GM12892 (cell line): ENCODE measurements around the gene MFSD2A.
A peak's percentile ranks its signal among the peaks of the same experiment; 100 is the strongest.

Source experiments
- DNase-seq: peaks from one replicate; pipeline ENCODE4 v3.0.0; 2011; ENCODE audit not compliant: insufficient read length
- FAIRE-seq: peaks from 2 replicates; lab custom pipeline; 2011; peaks lifted over from hg19 to GRCh38; lab: Jason Lieb, UNC
- POLR2A ChIP-seq: IDR thresholded peaks from 2 replicates; pipeline ENCODE4 v1.6.1; 2011; ENCODE audit warnings: low read depth, low read length, control low read depth
- POLR2AphosphoS5 ChIP-seq: IDR thresholded peaks from 2 replicates; pipeline ENCODE4 v1.6.1; 2011; ENCODE audit warnings: low read depth, low read length, control low read depth
- TAF1 ChIP-seq: IDR thresholded peaks from 2 replicates; pipeline ENCODE4 v1.6.1; 2011; ENCODE audit warnings: low read depth, mild to moderate bottlenecking, control low read depth, low read length, borderline replicate concordance

MFSD2A gene

DNA sequence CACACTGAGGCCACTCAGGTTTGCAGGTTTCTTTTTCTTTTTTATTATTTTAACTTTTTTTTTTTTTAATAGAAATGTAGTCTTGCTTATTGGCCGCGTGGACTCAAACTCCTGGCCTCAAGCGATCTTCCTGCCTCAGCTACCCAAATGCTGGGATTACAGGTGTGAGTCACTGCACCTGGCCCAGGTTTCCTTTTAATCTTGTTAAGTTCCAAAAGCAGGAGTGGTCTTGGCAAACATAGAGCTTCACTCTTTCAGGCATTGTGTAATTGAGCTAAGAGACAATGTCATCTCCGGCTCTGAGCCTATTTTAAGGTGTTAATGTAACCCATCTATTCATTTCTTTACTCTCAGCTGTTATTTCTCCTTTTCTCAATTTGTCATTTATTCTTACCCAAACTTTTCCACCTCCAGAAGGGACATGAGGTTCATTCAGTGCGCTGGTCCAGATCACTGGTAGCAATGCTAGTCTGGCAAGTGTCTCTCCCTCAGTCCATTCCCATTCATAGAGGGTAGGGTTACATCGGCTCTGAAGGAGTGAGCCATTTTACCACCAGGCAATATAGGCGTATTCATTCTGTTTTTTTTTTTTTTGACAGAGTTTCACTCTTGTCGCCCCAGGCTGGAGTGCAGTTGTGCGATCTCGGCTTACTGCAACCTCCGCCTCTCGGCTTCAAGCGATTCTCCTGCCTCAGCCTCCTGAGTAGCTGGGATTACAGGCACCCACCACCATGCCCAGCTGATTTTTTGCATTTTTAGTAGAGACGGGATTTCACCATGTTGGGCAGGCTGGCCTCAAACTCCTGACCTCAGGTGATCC lies 11.3 kb upstream of the MFSD2A start:
- TF ChIP-seq TAF1 (no peak), POLR2A (no peak), POLR2AphosphoS5 (no peak)
- peak; percentile 38 for FAIRE-seq
- no peak for DNase-seq

DNA sequence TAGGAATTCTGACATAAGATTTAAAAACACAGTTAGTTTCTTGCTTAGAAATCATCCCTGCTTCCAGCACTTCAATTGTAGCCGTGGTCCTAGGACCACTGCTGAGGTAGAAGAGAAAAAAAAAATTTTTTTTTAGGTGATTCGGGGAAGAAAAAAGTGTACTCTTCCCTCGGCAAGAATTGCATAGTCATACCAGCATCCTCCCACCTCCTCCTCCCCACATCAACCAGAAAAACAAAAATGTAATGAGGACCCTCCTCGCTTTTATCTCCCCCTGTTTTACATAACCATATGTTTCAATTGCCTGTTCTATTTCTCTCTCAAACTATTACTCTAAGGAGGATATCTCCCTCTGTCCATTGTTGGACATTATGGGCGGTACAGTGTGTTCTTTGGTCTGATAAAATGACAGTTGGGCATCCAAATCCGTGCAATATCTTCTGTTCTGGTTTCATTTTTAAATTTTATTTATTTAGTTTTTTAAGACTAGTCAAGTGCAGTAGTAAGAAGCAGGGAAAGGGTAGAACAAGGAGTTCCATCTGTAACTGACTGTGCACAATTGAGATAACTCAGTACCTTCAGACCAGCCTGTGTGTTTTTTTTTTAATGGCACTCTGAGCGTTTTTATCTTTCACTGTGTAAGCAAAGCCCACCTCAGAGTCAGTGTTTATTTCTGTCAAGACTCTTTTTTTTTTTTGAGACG lies 10.4 kb upstream of the MFSD2A start:
- no peak for TF ChIP-seq POLR2A
- TF ChIP-seq POLR2AphosphoS5 = no peak
- TF ChIP-seq TAF1 = no peak
- no peak for DNase-seq
- FAIRE-seq = peak; percentile 56

GRCh38 chr1:39946216-39946615 lies 8.7 kb upstream of the MFSD2A start:
- TF ChIP-seq POLR2A (no peak), TAF1 (no peak), POLR2AphosphoS5 (no peak)
- FAIRE-seq (peak; percentile 60), DNase-seq (no peak)

- FAIRE-seq (peak; percentile 24), DNase-seq (no peak)
- TF ChIP-seq TAF1 = no peak
- no peak for TF ChIP-seq POLR2A
- TF ChIP-seq POLR2AphosphoS5 = no peak
These were observed 7.7 kb upstream of the MFSD2A start for GRCh38 chr1:39947260-39947659.

- TF ChIP-seq POLR2A = no peak
- TF ChIP-seq POLR2AphosphoS5 = no peak
- TF ChIP-seq TAF1 = no peak
- FAIRE-seq = no peak
- DNase-seq = no peak
These were observed 5.1 kb upstream of the MFSD2A start for GRCh38 chr1:39949891-39950290.

- DNase-seq = no peak
- FAIRE-seq = no peak
- no peak for TF ChIP-seq TAF1
These were observed 3.0 kb upstream of the MFSD2A start for GRCh38 chr1:39951926-39952325.

DNA sequence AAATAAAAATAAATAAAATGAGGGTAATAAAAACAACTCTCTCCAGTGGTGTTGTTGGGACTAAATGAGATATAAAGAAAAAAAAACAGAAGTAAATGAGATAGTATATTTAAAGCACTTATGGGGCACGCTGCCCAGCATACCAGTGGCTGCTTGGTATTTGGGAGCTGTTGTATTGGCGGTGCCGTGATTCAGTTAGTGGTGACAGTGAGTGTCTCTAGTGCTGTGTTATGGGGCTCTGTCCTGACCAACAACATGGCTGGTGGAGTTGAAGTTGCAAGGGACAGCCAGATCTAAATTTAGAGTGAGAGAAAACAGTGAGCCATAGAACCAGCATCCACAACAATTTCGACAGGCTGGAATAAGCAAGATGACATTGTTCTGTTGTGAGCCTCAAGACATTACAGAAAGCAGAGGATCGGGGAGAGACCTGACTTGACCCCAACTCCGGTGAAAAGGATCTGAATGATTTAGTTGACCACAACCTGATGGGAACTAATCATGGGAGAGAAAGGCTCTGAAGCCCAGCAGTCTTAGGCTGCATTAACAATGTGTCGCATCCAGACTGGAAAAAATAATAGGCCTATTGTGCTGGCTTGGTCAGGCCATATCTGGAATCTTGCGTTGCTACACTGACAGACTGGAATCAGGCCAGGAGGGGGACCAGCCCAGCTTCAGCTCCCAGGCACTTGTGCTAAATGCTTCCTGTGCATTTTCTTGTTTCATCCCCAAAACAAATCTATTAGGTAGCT lies 2.4 kb upstream of the MFSD2A start:
- no peak for TF ChIP-seq POLR2AphosphoS5
- no peak for TF ChIP-seq POLR2A
- no peak for TF ChIP-seq TAF1
- DNase-seq = no peak
- FAIRE-seq = no peak

GRCh38 chr1:39954324-39954869 lies 548 bp upstream of the MFSD2A start:
- no peak for DNase-seq
- TF ChIP-seq TAF1 (no peak), POLR2A (no peak), POLR2AphosphoS5 (no peak)
- FAIRE-seq = no peak

DNA sequence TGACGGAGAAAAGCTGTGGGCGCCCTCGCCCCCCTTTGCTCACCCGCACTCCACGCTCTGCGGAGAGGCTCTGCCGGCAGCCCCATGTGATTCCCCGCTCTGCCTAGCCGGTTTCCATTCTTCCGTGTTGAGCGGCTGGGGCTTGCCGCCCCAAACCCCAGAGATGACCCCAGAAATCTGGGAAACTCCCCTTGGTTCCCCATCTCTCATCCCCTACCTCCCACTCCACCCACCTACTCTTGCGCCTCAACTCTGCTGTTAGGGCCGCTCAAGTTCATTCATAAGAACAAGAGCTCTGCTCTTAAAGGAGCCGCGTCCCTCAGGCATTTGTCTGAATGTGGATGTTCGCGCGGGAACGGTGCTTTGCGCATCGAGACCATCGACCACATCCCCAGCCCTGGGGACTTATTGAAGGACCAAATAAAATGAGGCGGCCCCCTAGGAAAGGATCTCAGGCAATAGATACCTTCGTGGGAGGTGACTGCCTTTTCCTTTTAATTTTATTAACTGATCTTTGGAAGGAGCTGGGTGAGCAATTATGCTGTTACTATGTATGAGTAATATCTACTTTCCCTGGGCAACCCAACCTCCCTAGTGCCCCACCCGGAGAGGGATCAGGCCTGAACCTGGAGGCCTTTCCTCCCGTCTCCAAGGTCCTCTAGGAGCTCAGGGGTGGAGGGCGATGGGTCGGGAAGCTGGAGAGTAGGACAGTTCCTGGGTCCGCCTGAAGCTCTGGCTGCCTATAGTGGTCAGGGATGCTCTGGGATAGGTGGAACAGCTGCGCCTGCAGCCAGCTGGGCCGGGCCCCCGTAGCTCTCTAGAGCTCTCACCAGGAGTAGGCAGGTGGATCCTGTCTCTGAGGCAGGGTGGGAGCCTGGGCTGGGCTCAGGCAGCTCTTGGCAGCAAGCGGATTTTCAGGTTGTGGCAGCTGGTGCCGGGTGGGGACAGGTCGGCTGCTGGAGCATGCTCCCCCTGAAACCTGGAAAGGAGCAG lies 898 bp downstream of the MFSD2A start:
- DNase-seq (peak; percentile 57), FAIRE-seq (peak; percentile 88)
- TF ChIP-seq POLR2A (no peak), POLR2AphosphoS5 (no peak; the same call in none of the 2 replicates), TAF1 (no peak)

GRCh38 chr1:39957299-39958015 lies 2.5 kb downstream of the MFSD2A start:
- DNase-seq (no peak), FAIRE-seq (peak; percentile 79)
- TF ChIP-seq POLR2AphosphoS5 = no peak
- no peak for TF ChIP-seq POLR2A
- no peak for TF ChIP-seq TAF1
